Astrocyte (in vitro differentiated cells and primary cell): Measurements from ENCODE around the gene UBE2E2. TPM values are rescaled to one million over a fixed set of nuclear protein-coding genes. Genes with fewer than 3 reads are reported as not detected.

Experiments used
- DNase-seq: peaks from one replicate; pipeline ENCODE4 v3.0.0-alpha.2; 2010; ENCODE audit warnings: low read depth
- FAIRE-seq: peaks from 2 replicates; lab custom pipeline; 2011; peaks lifted over from hg19 to GRCh38; lab: Jason Lieb, UNC
- H2AFZ ChIP-seq: 2 replicates; pipeline ENCODE4 v1.6.0; 2012; ENCODE audit warnings: low read depth, low read length, inconsistent platforms
- H3K27ac ChIP-seq: 2 replicates; pipeline ENCODE4 v1.5.1; 2011; ENCODE audit warnings: low read depth, low read length, inconsistent platforms
- H3K27me3 ChIP-seq: 2 replicates; pipeline ENCODE4 v1.6.0; 2011; ENCODE audit warnings: low read length, inconsistent platforms; ENCODE audit not compliant: insufficient read depth
- H3K36me3 ChIP-seq: 2 replicates; pipeline ENCODE4 v1.5.1; 2011; ENCODE audit warnings: low read length, inconsistent platforms; ENCODE audit not compliant: insufficient read depth
- H3K4me1 ChIP-seq: 2 replicates; pipeline ENCODE4 v1.5.1; 2011; ENCODE audit warnings: low read length, inconsistent platforms; ENCODE audit not compliant: insufficient read depth
- H3K4me2 ChIP-seq: 2 replicates; pipeline ENCODE4 v1.6.0; 2012; ENCODE audit warnings: low read length, inconsistent platforms
- H3K4me3 ChIP-seq: 2 replicates; pipeline ENCODE4 v1.5.1; 2011; ENCODE audit warnings: low read depth, mild to moderate bottlenecking, low read length, inconsistent platforms; ENCODE audit not compliant: insufficient read depth
- H3K79me2 ChIP-seq: 2 replicates; pipeline ENCODE4 v1.6.0; 2012; ENCODE audit warnings: mild to moderate bottlenecking, low read length, inconsistent platforms; ENCODE audit not compliant: insufficient read depth
- H3K9ac ChIP-seq: 2 replicates; pipeline ENCODE4 v1.6.0; 2012; ENCODE audit warnings: mild to moderate bottlenecking, low read length, inconsistent platforms
- H3K9me3 ChIP-seq: 2 replicates; pipeline ENCODE4 v1.5.1; 2012; ENCODE audit warnings: low read depth, mild to moderate bottlenecking, low read length, inconsistent platforms; ENCODE audit not compliant: insufficient read depth
- H4K20me1 ChIP-seq: 2 replicates; pipeline ENCODE4 v1.6.0; 2012; ENCODE audit warnings: low read length, inconsistent platforms; ENCODE audit not compliant: insufficient read depth
- H3K27ac Mint-ChIP-seq: one replicate; pipeline ENCODE4 v1.8.0; 2021; ENCODE audit warnings: mild to moderate bottlenecking, mixed read lengths; ENCODE audit not compliant: unreplicated experiment
- H3K27me3 Mint-ChIP-seq: one replicate; pipeline ENCODE4 v1.8.0; 2021; ENCODE audit warnings: low read depth, mixed read lengths; ENCODE audit not compliant: unreplicated experiment
- H3K36me3 Mint-ChIP-seq: one replicate; pipeline ENCODE4 v1.8.0; 2021; ENCODE audit warnings: low read depth, mixed read lengths; ENCODE audit not compliant: unreplicated experiment
- H3K4me1 Mint-ChIP-seq: one replicate; pipeline ENCODE4 v1.8.0; 2021; ENCODE audit warnings: low read depth, mixed read lengths; ENCODE audit not compliant: unreplicated experiment
- H3K4me3 Mint-ChIP-seq: one replicate; pipeline ENCODE4 v1.8.0; 2021; ENCODE audit warnings: mild to moderate bottlenecking, moderate library complexity, mixed read lengths; ENCODE audit not compliant: unreplicated experiment
- H3K9me3 Mint-ChIP-seq: one replicate; pipeline ENCODE4 v1.8.0; 2021; ENCODE audit warnings: mild to moderate bottlenecking, mixed read lengths; ENCODE audit not compliant: unreplicated experiment
- CTCF ChIP-seq: IDR thresholded peaks from 2 replicates; pipeline ENCODE4 v1.5.1; 2011; ENCODE audit warnings: low read depth, mild to moderate bottlenecking, inconsistent platforms, low read length, moderate library complexity; ENCODE audit not compliant: insufficient read depth
- EZH2 ChIP-seq: IDR thresholded peaks from 2 replicates; pipeline ENCODE4 v1.6.1; 2012; ENCODE audit warnings: mild to moderate bottlenecking, low read length, inconsistent platforms; ENCODE audit not compliant: insufficient read depth
- total RNA-seq: library from RNA; stranded (reverse); gene quantifications from 2 replicates; pipeline ENCODE4 v1.2.1, GENCODE V29; 2021

The UBE2E2 gene
- total RNA-seq, 1 donor from 2014 or later, result 89.8 TPM

DNA sequence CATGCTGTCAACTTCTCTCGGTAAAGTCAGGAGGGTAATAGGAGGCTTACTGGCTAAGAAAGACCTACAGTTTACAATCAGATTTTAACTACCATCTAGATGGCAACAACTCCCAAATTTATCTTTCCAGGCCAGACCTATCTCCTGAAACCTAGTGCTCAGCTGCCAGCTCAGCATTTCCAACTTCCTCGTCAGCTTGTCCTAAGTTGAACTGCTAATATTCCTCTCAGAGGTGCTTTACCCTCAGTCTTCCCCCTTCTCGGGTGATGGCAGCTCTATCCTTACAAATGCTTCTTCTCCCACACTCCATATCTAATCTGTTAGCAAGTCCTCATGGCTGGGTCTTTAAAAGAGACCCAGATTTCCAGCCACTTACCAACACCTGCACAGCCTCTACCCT lies 36.9 kb upstream of the UBE2E2 start:
- DNase-seq, result no peak
- no peak for FAIRE-seq
- no peak for TF ChIP-seq EZH2
- TF ChIP-seq CTCF, result no peak
- Histone ChIP-seq H3K9me3 (no peaks in the 10 kb centered on the region), H3K36me3 (no peaks in the 10 kb centered on the region), H3K27me3 (no peaks in the 10 kb centered on the region), H3K27ac (no peak overlapping the region), H3K4me1 (peaks cover 4% of the 10 kb centered on the region), H3K79me2 (no peaks in the 10 kb centered on the region), H3K4me3 (no peak overlapping the region), H4K20me1 (no peaks in the 10 kb centered on the region), H3K9ac (no peak overlapping the region), H3K4me2 (no peak overlapping the region), H2AFZ (no peak overlapping the region)
- Mint-ChIP-seq H3K4me1 (peaks cover 22% of the 10 kb centered on the region), H3K9me3 (peaks cover 5% of the 10 kb centered on the region), H3K4me3 (no peak overlapping the region), H3K27me3 (no peaks in the 10 kb centered on the region), H3K27ac (no peak overlapping the region), H3K36me3 (no peaks in the 10 kb centered on the region)

GRCh38 chr3:23166845-23167244 lies 36.3 kb upstream of the UBE2E2 start:
- peaks cover 18% of the 10 kb centered on the region for H3K4me1 Mint-ChIP-seq
- H3K9ac ChIP-seq, result no peak overlapping the region
- no peaks in the 10 kb centered on the region for H3K36me3 ChIP-seq
- H3K4me3 ChIP-seq, result no peak overlapping the region
- no peak overlapping the region for H3K4me3 Mint-ChIP-seq
- no peak overlapping the region for H3K27ac Mint-ChIP-seq
- H3K9me3 Mint-ChIP-seq, result peaks cover 5% of the 10 kb centered on the region
- no peaks in the 10 kb centered on the region for H3K4me1 ChIP-seq
- H3K27me3 Mint-ChIP-seq, result no peaks in the 10 kb centered on the region
- H2AFZ ChIP-seq, result no peak overlapping the region
- H3K4me2 ChIP-seq, result no peak overlapping the region
- FAIRE-seq (no peak), DNase-seq (no peak)
- H4K20me1 ChIP-seq, result no peaks in the 10 kb centered on the region
- no peaks in the 10 kb centered on the region for H3K27me3 ChIP-seq
- no peaks in the 10 kb centered on the region for H3K9me3 ChIP-seq
- no peaks in the 10 kb centered on the region for H3K36me3 Mint-ChIP-seq
- no peak overlapping the region for H3K27ac ChIP-seq
- no peaks in the 10 kb centered on the region for H3K79me2 ChIP-seq
- no peak for TF ChIP-seq EZH2
- no peak for TF ChIP-seq CTCF

GRCh38 chr3:23169551-23169950 lies 33.6 kb upstream of the UBE2E2 start:
- TF ChIP-seq EZH2, result no peak
- TF ChIP-seq CTCF, result no peak
- H3K9me3 Mint-ChIP-seq, result peaks cover 8% of the 10 kb centered on the region
- H3K36me3 Mint-ChIP-seq, result no peaks in the 10 kb centered on the region
- H3K4me3 Mint-ChIP-seq, result no peak overlapping the region
- no peaks in the 10 kb centered on the region for H3K36me3 ChIP-seq
- H4K20me1 ChIP-seq, result no peaks in the 10 kb centered on the region
- H3K27ac Mint-ChIP-seq, result peak overlapping the region; percentile 21
- H3K4me3 ChIP-seq, result no peak overlapping the region
- H3K27me3 ChIP-seq, result no peaks in the 10 kb centered on the region
- H3K4me2 ChIP-seq, result no peak overlapping the region
- H3K27me3 Mint-ChIP-seq, result no peaks in the 10 kb centered on the region
- no peaks in the 10 kb centered on the region for H3K9me3 ChIP-seq
- FAIRE-seq (no peak), DNase-seq (no peak)
- peaks cover 11% of the 10 kb centered on the region for H3K4me1 Mint-ChIP-seq
- no peak overlapping the region for H2AFZ ChIP-seq
- H3K27ac ChIP-seq, result no peak overlapping the region
- no peak overlapping the region for H3K9ac ChIP-seq
- no peaks in the 10 kb centered on the region for H3K79me2 ChIP-seq
- no peaks in the 10 kb centered on the region for H3K4me1 ChIP-seq
